Neural cell (in vitro differentiated cells): ENCODE results near the gene SLC38A1.

Experiments used
- CTCF ChIP-seq: fragments of 450-650 bp; IDR thresholded peaks from 2 replicates; pipeline ENCODE4 v1.5.1; 2014; ENCODE audit warnings: antibody characterized with exemption, mild to moderate bottlenecking, moderate library complexity; ENCODE audit not compliant: poor library complexity, severe bottlenecking
- EZH2 ChIP-seq: fragments of 200-600, 300-800 bp; shearing (Covaris generic), sonication (generic); IDR thresholded peaks from 2 replicates; pipeline ENCODE4 v1.6.1; 2014; ENCODE audit warnings: antibody characterized with exemption, low read length, borderline replicate concordance, mild to moderate bottlenecking; ENCODE audit not compliant: insufficient read depth, poor library complexity, severe bottlenecking
- POLR2AphosphoS5 ChIP-seq: IDR thresholded peaks from 2 replicates; pipeline ENCODE4 v1.6.1; 2012
- RAD21 ChIP-seq: fragments of 450-650 bp; conservative IDR thresholded peaks from 2 replicates; pipeline ENCODE4 v1.6.1; 2014; ENCODE audit warnings: antibody characterized with exemption, mild to moderate bottlenecking, moderate library complexity
- REST ChIP-seq: IDR thresholded peaks from 2 replicates; pipeline ENCODE4 v1.6.1; 2012; ENCODE audit warnings: borderline replicate concordance

- TF ChIP-seq CTCF = no peak
- no peak for TF ChIP-seq EZH2
- no peak for TF ChIP-seq POLR2AphosphoS5
- no peak for TF ChIP-seq RAD21
- TF ChIP-seq REST = no peak
These were observed 59.7 kb downstream of the SLC38A1 start for GRCh38 chr12:46209170-46209569.
